OCI-LY7 (cell line): ENCODE results near the gene NBR1.

Source experiments
- EZH2phosphoT487 ChIP-seq: fragments of 200-600 bp; sonication (generic); IDR thresholded peaks from 2 replicates; pipeline ENCODE4 v1.6.1; 2018; ENCODE audit warnings: low read depth, borderline replicate concordance, mild to moderate bottlenecking, mixed run types, antibody characterized with exemption, low read length, moderate library complexity, mixed read lengths
- TF ChIP-seq, protein P1 (sequence below): fragments of 200-600 bp; sonication (generic); conservative IDR thresholded peaks from 2 replicates; pipeline ENCODE4 v1.5.1; 2014; ENCODE audit warnings: mild to moderate bottlenecking, antibody characterized with exemption, low read length, moderate library complexity, mixed read lengths

DNA sequence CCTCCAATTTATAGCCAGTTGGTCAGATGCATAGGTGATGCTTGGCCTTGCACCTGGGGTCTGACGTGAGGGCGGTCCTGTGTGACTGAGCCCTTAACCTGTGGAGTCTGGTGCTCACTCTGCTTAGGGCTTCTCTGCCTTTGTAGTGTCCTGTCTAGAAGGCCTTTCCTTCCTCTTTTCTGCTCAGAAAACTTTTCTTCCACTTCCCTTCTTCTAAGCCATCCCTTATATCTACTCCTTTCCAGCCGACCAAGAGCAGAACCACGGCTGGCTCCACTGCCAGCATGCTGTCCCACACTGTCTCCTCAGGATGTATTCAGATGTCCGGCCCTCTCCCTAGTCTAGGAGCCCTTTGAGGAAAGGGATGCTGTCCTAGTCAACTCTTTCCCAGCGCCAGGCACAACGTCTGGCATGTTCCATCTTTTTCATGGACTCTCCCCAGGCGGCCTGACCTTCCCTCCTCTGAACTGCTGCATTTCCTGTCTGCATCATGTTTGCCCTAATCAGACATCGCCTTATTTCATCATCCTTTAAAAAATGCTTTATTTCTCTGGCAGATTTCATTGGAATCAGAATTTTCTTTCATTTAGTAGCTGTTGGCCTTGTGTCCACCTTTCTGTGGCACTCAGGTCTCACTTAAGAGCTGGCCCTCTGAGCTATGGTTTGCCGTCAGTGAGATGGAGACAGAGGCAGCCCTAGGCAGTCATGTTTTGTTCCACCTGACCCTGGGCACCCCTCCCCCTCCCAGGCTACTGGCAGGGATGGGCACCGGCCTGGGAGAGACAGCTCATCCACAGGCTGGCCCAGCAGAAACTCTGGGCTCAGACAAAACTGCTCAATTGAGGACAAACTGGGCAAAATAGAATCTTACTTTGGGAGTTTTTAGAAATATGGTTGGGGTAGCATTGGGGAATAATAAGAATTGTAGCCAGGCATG, 30.4 kb upstream of the NBR1 start:
- TF ChIP-seq EZH2phosphoT487: no peak
- TF ChIP-seq, protein P1, sequence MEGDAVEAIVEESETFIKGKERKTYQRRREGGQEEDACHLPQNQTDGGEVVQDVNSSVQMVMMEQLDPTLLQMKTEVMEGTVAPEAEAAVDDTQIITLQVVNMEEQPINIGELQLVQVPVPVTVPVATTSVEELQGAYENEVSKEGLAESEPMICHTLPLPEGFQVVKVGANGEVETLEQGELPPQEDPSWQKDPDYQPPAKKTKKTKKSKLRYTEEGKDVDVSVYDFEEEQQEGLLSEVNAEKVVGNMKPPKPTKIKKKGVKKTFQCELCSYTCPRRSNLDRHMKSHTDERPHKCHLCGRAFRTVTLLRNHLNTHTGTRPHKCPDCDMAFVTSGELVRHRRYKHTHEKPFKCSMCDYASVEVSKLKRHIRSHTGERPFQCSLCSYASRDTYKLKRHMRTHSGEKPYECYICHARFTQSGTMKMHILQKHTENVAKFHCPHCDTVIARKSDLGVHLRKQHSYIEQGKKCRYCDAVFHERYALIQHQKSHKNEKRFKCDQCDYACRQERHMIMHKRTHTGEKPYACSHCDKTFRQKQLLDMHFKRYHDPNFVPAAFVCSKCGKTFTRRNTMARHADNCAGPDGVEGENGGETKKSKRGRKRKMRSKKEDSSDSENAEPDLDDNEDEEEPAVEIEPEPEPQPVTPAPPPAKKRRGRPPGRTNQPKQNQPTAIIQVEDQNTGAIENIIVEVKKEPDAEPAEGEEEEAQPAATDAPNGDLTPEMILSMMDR: no peak
